Fibroblast of the aortic adventitia (primary cell): ENCODE results near the gene C14orf119. TPM values are rescaled to one million over a fixed set of nuclear protein-coding genes. Genes with fewer than 3 reads are reported as not detected.
A peak's percentile ranks its signal among the peaks of the same experiment; 100 is the strongest.

Experiments used
- DNase-seq: peaks from one replicate; pipeline ENCODE4 v3.0.0-alpha.2; 2010; ENCODE audit warnings: low read depth
- H3K4me3 ChIP-seq: 2 replicates; pipeline ENCODE4 v1.5.1; 2011; ENCODE audit warnings: low read depth, mild to moderate bottlenecking, control low read depth, low read length, moderate library complexity
- total RNA-seq: library from RNA; depleted of rRNA; stranded (reverse); fragments of >200 nt; gene quantifications from 2 replicates; pipeline ENCODE4 v1.2.3, GENCODE V29; 2012; ENCODE audit warnings: low replicate concordance
- TF ChIP-seq, protein P1 (sequence below): IDR thresholded peaks from 2 replicates; pipeline ENCODE4 v1.5.1; 2011; ENCODE audit warnings: mild to moderate bottlenecking, low read length, control low read depth, inconsistent platforms; ENCODE audit not compliant: insufficient read depth

C14orf119 gene
- total RNA-seq, 1 donor: 60.2 TPM

DNA sequence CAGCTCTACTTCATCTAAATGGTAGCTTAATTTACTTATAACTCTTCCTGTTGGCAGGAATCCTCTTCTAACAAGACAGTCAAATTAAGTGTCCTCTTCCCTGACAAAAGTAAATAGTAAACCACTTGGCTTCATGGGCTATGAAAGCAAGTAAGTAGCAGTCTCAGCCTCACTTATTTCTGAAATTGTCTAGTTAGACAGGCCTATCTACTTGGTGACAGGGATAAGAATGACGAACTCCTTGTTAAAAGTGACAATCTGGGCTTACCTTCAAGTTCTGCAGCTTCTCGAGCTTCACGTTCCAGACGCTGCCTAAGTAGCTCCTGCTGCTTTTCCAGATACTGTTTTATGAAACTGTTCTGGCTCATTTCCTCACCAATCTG lies 5.1 kb upstream of the C14orf119 start:
- TF ChIP-seq, protein P1, sequence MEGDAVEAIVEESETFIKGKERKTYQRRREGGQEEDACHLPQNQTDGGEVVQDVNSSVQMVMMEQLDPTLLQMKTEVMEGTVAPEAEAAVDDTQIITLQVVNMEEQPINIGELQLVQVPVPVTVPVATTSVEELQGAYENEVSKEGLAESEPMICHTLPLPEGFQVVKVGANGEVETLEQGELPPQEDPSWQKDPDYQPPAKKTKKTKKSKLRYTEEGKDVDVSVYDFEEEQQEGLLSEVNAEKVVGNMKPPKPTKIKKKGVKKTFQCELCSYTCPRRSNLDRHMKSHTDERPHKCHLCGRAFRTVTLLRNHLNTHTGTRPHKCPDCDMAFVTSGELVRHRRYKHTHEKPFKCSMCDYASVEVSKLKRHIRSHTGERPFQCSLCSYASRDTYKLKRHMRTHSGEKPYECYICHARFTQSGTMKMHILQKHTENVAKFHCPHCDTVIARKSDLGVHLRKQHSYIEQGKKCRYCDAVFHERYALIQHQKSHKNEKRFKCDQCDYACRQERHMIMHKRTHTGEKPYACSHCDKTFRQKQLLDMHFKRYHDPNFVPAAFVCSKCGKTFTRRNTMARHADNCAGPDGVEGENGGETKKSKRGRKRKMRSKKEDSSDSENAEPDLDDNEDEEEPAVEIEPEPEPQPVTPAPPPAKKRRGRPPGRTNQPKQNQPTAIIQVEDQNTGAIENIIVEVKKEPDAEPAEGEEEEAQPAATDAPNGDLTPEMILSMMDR: no peak

DNA sequence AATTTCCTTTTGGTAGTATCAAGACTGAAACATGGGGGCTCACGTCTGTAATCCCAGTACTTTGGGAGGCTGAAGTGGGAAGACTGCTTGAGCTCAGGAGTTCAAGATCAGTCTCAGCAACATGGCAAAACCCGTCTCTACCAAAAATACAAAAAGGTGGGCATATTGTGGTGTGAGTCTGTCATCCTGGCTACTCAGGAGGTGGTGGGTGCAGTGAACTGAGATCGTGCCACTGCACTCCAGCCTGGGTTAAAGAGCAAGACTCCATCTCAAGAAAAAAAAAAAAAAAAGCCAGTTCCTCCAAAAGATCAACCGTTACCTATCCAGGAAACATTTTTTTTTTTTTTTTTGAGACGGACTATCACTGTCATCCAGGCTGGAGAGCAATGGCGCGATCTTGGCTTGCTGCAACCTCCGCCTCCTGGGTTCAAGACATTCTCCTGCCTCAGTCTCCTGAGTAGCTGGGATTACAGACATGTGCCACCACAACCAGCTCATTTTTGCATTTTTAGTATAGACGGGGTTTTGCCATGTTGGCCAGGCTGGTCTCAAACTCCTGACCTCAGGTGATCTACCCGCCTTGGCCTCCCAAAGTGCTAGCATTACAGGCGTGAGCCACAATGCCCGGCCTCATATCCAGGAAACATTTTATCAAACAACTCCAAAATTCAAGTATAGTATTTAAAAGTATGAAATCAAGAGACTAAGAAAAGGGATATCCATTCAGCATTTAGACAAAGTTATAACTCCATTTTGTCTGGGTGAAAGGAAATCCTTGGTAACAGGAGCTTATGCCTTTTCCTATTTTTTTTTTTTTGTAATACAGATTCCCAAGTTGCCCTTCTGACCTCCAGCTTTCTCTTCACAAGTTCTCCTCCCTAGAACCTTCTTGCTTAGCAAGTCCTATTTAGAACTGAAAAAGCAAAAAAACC lies 3.7 kb upstream of the C14orf119 start:
- no peak overlapping the region for H3K4me3 ChIP-seq
- DNase-seq: no peak
- TF ChIP-seq, protein P1: no peak

More for the DNA sequence above, 5.1 kb upstream of the C14orf119 start:
- H3K4me3 ChIP-seq: no peak overlapping the region
- no peak for DNase-seq

DNA sequence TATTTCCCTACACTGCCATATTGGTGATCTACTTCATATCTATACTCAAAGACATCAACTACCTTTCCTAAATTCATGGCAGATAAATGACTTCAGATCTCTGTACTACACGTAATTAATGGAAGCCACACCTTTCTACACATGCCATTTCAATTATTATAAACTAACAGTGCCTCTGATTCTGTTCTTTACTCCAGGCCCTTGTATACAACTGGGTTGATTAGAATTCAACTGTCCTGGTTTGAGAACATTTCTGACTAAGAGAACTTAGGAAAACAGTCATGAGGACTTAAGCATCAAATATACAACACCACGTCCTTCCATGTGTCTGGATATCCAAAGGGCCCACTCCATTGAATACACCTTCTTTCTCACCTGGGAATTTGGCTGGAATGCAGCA lies 2.2 kb upstream of the C14orf119 start:
- no peak for DNase-seq
- TF ChIP-seq, protein P1: no peak
- H3K4me3 ChIP-seq: peak overlapping the region; percentile 99

DNA sequence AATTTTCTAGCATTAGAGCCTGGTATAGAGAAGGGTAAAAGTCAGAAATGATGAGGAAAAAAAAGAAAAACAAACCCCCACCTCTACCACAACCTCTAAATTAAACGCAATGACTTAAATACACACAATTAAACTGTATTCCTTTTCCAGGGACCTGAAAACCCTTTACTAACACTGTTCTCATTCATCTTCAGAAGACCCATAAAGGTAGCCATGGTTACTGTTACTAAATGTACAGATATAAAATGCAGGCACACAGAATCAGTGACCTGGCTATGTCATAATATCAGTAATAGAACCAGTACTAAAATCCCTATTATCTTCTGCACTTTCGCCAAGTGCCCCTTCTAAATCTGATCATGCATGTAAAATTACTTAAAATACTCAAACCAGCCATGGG lies 1.8 kb upstream of the C14orf119 start:
- peak overlapping the region; percentile 99 for H3K4me3 ChIP-seq
- no peak for DNase-seq
- TF ChIP-seq, protein P1: no peak

DNA sequence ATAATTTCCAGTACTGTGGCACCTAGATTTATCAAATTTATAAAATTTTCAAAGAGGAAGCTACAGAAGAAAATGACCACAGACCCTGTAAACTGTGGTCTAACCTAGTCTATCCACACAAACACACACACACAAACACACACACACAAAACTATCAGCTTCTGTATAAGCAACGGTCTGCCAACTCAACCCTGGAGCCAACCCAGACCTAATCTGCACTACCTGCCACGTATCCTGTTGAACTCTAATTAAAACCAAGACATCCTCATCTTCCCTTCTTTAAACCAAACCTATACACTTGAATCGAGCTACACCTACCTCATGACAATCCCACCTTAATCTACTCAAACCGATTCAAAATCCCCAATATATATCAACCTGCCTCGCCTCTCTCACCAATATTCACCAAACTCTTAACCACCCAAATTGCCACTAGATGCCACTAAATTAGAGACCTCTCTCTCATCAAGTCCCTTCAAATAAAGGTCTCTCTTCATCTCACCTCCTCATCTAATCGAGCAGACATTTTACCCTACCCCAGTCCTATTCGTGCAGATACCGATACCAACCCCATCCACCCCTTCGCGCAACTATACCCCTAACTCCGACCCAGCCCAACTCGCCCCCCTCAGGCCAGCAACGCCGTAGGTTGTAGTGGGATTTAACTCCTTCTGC lies 1.2 kb upstream of the C14orf119 start:
- TF ChIP-seq, protein P1: peak; percentile 40
- no peak for DNase-seq
- H3K4me3 ChIP-seq: peak overlapping the region; percentile 99

DNA sequence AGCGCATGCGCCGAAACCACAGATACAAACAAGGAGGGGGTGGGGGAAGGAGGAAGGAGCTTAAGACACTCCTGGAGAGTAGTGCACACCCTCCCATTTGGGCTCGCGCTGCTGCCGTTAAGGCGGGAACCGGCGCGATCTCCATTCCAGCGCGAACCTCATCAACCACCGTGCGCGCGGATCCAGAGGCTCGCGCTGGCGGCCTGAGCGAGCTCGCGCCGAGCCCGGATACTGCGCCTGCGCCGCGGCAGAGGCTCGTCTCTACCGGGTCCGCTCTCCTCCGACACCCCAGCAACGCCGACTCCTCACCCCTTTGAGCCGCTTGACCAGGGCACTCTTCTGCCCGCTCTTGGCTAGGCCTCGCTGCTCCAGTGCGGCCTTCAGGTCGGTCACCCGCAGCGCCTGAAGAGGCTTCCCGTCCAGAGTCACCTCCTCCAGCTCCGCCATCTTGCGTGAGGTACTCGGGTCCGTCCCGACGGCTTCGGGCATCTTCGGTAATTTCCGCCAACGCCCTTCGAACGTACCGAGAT lies 574 bp upstream of the C14orf119 start, which contains the start of gene ACIN1:
Gene ACIN1 (minus strand): TSS at position 471 of the 530 bp plus-strand sequence. CDS start 24 bp downstream, at position 447.
- TF ChIP-seq, protein P1: no peak
- DNase-seq: peak; percentile 87
- H3K4me3 ChIP-seq: peak within 1 kb of the TSS; percentile 99
